GM12872 (cell line): Measurements from ENCODE around the gene MAOB.

ENCODE experiments used
- CTCF ChIP-seq: IDR thresholded peaks from 3 replicates; pipeline ENCODE4 v1.5.1; 2011; ENCODE audit warnings: low read depth, mild to moderate bottlenecking, low read length, moderate library complexity; ENCODE audit not compliant: insufficient read depth

MAOB gene

DNA sequence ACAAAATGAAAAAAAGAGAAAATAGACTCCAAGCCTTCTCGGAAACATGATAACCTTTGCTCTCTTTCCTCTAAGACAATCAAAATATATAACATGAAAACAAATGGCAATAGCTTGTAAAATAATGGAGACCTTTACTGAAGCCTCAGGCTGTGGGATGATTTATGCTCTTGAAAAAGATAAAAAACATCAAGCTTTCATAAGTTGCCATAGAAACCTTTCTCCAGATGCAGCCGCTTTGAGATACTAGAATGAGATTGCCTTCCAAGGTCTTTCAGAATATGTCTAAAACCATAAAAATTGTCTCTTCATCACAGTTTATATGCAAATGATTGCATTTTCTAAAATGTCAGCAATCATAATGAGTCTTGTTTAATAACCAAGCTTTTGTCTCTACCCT is 31.6 kb downstream of the MAOB start:
- TF ChIP-seq CTCF, result no peak

DNA sequence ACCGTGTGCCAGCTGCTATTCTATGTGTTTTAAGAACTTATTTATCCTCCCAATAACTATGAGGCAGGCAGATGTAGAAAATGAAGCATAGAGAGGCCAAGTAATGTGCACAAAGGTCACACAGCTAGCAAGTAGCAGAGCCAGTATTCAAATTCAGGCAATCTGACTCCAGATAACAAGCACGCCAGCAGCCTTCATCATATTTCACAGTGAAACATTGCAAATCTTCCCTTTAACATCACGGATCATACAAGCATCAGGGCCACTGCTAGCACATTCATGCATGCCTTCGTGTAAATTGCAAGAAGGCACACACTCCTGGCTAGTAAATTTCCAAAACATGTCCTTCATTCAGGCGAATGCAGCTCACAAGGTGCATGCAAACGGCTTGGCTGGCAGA is 33.1 kb downstream of the MAOB start:
- no peak for TF ChIP-seq CTCF

DNA sequence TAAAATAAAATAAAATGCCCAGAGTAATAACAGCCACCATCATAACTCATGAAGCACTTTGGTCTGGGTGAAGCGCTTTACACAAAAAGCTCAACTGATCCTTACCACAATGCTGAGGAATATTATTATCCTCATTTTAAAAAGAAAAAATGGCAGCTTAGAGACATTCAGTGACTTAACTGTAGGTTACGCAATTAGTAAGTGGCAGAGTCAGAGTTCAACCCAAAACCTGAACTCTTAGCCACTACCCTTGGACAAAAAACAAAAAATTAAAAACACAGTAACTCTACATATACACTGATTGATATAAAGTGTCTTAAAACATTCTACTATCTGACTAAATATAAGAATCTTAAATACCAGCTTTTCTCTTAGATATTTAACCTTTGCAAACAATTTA is 34.9 kb downstream of the MAOB start:
- no peak for TF ChIP-seq CTCF

DNA sequence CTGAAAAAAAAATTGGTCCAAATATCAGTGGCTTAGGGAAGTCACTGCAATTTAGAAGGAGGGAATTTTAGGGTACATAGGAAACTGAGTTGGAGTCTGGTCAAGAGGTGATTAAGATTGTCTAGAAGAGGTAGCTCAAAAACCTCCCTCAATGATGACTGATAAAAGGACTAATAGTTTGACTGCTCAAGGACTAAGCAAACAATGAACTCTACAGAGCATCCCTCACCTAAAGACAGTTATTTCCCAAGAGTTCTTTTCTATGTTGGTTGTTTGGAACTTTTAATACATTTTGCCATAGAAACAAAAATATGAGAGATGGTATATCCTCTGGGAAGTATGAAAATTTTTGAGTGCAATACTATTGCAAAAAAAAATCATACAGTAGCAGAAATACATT is 35.7 kb downstream of the MAOB start:
- no peak for TF ChIP-seq CTCF

GRCh38 chrX:43845776-43846175 is 36.5 kb downstream of the MAOB start:
- TF ChIP-seq CTCF, result no peak

DNA sequence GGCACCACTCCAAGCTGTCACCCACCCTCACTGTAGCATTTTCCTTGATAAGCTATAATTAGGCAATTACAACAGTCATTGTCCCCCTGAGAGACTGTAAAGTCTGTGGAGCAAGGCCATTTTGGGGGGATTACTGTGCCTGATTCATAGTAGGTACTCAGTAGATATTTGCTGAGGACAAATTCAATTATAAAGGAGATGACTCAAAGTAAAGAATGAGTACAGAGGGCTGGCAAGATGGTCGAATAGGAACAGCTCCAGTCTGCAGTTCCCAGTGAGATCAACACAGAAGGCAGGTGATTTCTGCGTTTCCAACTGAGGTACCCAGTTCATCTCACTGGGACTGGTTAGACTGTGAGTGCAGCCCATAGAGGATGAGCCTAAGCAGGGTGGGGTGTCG is 42.0 kb downstream of the MAOB start:
- TF ChIP-seq CTCF, result no peak

GRCh38 chrX:43836435-43837184 is 45.6 kb downstream of the MAOB start:
- peak; percentile 30; the same call in 1 of the 3 replicates for TF ChIP-seq CTCF
